HG02970 (cell line): ENCODE measurements around the gene MLKL.
"Not testable (repeated sequence)": the region's sequence is repeated elsewhere in the genome, so short reads cannot be mapped to it uniquely, and the experiment has no call there.

Source experiments
- ATAC-seq: cut with Tn5 transposase; IDR thresholded peaks from one replicate; pipeline ENCODE4 v1.9.1; 2021; ENCODE audit warnings: mild to moderate bottlenecking, moderate library complexity, moderate number of reproducible peaks; ENCODE audit not compliant: unreplicated experiment, low FRiP score

The MLKL gene

DNA sequence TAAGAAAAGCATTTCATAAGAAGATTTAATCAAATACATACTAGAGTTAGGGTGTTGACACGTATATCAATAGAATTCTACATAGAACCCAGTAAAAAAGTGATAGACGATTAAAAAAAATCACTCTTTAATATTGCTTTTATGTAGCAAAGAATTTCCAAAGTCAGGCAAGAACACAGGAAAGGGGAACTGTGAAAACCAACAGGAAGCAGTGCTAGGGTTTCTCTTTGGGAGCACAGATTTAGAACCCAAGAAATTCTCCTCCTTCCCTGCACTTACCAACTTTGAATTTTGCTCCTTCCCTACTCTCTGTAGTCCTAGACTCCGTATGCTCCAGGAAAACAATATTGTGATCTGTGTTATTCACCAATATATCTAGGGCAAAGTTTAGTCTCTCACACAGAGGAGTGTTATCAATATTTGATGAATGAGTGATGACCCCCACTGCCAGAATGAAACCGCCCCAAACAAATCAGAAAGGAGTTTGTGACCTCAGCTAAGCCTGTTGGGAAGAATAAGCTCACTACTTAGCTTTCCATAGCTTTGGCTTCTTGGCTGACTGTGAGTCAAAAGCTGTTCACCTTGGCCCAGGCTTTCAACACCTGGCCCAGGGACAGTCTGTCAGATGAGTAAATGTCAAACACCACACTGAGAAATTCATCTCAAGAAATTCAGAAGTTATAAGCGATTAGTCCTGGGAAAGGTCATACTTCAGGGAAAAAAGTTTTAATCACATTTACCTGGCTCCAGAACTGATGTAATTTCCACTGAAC lies 42.6 kb downstream of the MLKL start:
- no peak for ATAC-seq

DNA sequence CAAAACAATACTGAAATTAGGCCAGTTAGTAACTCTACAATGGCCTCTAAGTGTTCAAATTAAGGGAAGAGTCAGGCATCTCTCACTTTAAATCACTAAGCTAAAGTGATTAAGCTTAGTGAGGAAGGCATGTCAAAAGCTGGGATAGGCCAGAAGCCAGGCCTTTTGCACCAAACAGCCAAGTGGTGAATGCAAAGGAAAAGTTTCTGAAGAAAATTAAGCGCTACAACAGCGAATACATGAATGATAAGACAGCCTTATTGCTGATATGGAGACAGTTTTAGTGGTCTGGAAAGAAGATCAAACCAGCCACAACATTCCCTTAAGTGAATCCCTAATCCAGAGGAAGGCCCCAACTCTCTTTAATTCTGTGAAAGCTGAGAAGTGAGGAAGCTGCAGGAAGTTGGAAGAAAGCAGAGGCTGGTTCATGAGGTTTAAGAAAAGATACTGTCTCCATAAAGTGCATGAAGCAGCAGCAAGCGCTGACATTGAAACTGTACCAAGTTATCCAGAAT lies 46.1 kb downstream of the MLKL start:
- ATAC-seq: no peak

GRCh38 chr16:74652883-74653282 lies 47.8 kb downstream of the MLKL start:
- not testable (repeated sequence) for ATAC-seq

DNA sequence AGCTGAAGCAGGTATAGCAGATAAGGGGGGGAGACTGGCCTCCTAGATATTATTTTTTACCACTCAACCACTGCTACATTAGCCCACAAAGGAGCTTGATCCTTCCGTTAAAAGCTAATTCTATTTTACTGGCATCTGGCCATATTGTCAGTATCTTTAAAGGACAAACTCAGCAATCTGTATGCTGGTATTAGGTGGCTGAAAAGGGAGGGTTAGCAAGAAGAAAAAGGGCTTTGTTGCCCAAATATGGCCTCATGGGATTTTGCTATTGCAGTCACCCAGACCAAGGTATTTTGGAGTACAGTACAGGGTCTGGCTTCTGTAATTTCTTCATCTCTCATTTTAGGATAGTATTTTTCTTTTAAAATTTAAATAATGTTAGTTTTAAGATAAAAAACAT lies 48.4 kb downstream of the MLKL start:
- ATAC-seq: no peak

GRCh38 chr16:74651841-74652240 lies 48.8 kb downstream of the MLKL start:
- ATAC-seq: no peak

DNA sequence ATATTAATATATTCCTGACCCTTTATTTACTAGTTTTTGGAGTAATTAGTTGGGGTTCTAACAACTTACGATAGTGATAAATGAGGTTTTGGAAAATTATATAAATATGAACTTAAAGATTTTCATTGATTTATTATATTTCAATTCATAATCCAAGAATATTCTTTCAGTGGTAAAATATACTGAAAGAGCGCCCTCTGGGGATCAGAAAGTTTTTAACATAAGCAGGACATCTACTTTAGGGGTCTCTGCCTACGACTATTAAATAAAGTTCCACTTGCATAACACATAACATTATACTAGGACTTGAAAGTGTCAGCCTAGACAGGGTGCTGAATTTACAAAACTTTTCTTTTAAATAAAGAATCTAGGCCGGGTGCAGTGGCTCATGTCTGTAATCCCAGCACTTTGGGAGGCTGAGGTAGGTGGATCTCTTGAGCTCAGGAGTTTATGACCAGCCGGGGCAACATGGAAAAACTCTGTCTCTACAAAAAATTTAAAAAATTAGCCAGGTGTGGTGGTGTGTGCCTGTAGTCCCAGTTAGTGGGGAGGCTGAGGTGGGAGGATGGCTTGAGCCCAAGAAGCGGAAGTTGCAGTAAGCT lies 49.6 kb downstream of the MLKL start:
- no peak for ATAC-seq

DNA sequence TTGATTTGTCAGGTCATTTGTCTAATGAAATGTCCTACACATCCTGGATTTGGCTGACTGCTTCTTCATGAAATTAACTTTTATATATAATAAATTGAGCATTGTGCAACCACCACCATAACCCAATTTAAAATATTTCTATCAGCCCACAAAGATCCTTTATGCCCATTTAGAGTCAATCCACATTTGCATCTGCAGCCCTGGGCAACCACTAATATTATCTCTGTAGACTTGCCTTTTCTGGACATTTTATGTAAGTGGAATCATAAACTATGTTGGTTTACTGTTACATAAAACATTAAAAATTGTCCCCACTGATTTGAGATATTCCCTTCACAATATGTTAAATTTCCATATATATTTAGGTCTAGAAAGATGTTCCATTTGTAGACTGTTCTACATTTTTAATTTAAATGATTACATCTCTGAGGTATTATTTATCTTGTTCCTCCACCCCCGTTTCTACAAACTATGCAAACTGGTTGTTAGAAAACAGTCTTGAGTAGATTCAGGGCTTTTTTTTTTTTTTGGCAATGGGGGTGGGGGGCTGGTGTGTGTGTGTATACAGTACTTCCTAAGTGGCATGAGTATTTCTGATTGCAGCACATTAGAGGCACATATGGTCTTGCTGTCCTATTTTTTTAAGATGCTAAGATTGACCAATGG lies 50.7 kb downstream of the MLKL start:
- no peak for ATAC-seq

DNA sequence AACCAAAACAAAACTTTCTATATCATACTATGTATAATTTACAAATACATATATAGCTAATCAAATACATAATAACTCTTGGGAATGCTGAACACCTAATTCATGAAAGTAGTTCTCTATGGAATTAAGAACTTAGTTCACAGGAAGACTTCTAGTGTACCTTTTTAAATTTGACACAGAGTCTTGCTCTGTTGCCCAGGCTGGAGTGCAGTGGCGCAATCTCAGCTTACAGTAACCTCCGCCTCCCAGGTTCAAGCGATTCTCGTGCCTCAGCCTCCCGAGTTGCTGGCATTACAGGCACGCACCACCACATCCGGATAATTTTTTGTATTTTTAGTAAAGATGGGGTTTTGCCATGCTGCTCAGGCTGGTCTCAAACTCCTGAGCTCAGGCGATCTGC lies 58.7 kb downstream of the MLKL start:
- no peak for ATAC-seq

DNA sequence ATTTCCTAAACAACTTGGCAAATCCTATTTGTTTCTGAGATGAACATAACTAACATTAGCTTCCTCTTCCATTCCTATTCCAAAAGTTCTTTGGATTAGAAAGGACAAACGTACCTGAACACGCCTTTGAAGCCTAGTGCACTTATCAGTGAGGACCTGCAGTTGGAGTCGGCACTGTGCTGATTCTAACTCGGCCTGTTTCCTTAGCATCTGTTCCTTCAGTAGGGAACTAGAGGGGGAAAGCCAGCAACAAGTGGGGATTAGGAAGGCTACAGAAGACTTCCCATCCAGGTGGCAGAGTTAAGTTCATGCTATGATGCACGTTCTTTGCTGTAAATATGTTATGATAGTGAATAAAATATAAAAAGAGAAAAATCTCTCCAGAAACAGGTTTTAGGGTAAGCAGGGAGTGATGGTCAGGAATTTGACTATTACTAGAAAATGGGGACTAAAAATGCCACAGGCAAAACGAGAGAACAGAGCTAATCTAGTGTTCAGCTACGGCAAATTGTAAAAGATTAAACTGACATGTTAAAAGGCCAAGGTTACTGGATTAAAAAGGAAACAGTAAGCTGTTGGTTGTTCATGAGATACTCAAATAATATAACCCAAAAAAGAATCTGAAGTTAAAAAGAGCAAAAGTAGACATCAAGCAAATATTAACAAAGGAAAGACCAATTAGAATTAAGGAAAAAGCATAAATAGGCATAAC lies 62.8 kb downstream of the MLKL start:
- no peak for ATAC-seq

GRCh38 chr16:74635303-74635702 lies 65.4 kb downstream of the MLKL start:
- ATAC-seq: no peak

GRCh38 chr16:74633686-74634085 lies 67.0 kb downstream of the MLKL start:
- no peak for ATAC-seq

DNA sequence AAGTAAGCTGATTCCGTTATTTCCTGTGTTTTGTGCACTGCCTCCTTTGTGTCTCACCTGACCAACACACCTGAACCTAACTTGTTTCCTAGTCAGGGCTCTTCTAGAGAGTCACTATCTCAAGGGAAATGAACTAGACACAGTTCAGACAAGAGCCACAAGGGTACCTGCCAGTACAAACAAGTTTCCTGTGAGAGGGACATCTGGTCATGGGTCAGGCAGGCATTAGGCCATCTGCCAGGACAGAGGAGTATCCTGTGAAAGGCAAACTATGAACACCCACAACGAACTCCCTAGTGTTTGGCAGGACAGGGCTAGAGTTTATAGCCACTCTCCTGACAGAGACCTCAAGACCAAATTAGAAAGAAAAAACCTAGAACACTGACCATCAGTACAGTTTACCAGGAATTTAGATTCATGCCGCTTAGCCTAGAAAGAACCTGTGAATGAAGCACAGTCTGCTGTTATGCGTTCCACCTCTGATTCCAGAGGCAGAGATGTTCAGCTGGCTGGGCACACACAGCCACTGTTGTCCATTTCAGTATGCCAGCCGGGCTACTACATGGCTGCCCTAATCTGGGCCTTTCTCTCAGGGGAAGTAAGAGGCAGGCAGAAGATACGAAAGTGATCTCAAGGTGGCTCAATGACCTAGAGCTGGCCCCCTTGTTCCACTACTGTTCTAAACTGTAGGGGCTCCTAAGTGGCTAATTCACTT lies 73.0 kb downstream of the MLKL start:
- no peak for ATAC-seq

GRCh38 chr16:74626741-74627416 lies 73.8 kb downstream of the MLKL start:
- ATAC-seq: no peak

GRCh38 chr16:74625500-74626350 lies 74.9 kb downstream of the MLKL start:
- ATAC-seq: no peak

GRCh38 chr16:74623839-74624235 lies 76.8 kb downstream of the MLKL start:
- ATAC-seq: no peak

- no peak for ATAC-seq
Measured at GRCh38 chr16:74623214-74623838, 77.3 kb downstream of the MLKL start.

DNA sequence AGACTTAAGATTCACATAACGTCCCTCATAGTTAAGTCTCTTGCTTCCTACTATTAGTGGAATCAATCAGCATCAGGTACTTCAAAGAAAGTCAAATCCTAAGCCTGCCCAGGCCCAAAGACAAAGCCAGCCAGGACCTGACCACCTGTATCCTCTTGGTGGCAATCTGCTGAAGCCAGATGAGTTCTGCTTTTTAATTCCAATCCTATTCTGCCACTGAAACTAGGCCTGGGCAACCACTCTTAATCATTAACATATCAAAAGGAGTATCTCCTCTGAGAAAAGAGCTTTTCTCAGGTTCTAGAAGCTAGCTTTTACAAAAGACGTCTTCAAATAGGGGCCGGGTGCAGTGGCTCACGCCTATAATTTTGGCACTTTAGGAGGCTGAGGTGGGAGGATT lies 78.7 kb downstream of the MLKL start:
- no peak for ATAC-seq
